ENCODE measurements around the gene MALRD1.

Gene MALRD1

DNA sequence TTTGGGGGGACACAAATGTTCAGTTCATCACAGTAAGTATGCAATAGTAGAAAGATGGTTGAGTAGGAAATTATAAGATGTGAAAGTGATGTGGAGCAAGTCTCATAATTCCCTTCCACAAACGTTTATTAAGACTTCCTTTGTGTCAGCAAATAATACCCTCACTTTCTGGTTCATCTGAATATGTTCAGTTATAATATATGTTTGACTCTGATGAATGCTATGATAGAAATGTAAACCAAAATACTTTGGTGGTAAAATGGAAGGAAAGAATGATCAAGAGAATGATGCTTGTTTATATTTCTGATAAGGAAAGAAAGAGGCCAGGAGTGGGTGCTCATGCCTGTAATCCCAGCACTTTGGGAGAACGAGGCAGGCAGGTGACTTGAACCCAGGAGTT, 655.9 kb downstream of the MALRD1 start:
- Mint-ChIP-seq H3K27me3 (no peaks in the 10 kb centered on the region), H3K4me3 (no peak overlapping the region), H3K27ac (no peak overlapping the region), H3K36me3 (ENCODE audit: low read depth) (no peaks in the 10 kb centered on the region), H3K9me3 (peaks cover 8% of the 10 kb centered on the region), H3K4me1 (ENCODE audit: low read depth) (no peaks in the 10 kb centered on the region)

DNA sequence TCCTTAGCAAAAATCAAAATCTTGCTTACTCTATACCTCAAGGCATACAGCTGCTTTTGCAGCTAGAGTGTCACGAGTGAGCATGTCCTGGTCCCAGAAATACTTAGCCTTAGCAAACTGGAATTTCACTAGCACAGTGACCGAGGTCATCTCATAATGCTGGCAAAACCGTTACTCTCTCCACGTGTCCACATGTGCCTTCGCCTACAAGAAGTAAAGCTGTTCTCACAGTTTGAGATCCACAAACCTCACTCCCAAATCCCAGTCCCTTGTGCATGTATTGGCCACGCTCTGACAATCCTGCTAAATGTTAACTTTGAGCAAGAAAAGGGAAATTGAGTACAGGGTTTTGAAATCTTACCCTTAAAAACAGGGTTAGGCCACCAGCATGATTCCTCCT, 656.6 kb downstream of the MALRD1 start:
- Mint-ChIP-seq H3K9me3 (peaks cover 11% of the 10 kb centered on the region), H3K27me3 (no peaks in the 10 kb centered on the region), H3K36me3 (ENCODE audit: low read depth) (no peaks in the 10 kb centered on the region), H3K4me1 (ENCODE audit: low read depth) (no peaks in the 10 kb centered on the region), H3K27ac (no peak overlapping the region), H3K4me3 (no peak overlapping the region)

DNA sequence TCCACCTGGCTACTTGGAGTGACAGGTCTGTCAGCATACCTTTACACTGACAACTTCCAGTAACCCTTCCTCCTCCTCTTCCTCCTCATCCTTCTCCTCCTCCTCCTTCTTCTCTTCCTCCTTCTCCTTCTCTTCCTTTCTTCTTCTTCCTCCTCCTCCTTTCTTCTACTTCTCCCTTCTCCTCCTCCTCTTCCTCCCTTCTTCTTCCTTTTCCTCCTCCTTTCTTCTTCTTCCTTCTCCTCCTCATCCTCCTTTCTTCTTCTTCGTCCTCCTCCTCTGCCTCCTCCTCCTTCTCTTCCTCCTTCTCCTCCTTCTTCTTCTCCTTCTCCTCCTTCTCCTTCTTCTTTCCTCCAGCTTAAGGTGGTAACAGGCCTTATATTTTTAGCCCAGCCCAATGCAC, 658.3 kb downstream of the MALRD1 start:
- no peak overlapping the region for H3K4me3 Mint-ChIP-seq
- H3K27me3 Mint-ChIP-seq, result no peaks in the 10 kb centered on the region
- no peaks in the 10 kb centered on the region for H3K36me3 Mint-ChIP-seq (ENCODE audit: low read depth)
- H3K27ac Mint-ChIP-seq, result no peak overlapping the region
- H3K4me1 Mint-ChIP-seq (ENCODE audit: low read depth), result no peaks in the 10 kb centered on the region
- H3K9me3 Mint-ChIP-seq, result peaks cover 24% of the 10 kb centered on the region

DNA sequence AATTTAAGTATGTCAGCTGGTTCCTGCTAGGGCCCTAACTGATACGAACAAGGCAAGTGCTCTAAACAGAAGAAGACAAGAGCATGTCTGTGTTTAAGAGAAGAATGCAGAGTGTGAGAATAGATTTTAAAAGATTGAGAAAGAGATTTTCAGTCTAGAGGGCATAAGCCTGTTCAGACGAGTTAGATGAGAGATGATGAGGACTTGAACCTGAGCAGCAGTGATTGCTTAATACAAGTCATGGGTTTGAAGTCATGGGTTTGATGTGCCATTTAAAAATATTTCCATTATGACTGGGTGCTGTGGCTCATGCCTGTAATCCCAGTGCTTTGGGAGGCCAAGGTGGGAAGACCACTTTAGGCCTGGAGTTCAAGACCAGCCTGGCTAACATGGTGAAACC, 658.8 kb downstream of the MALRD1 start:
- H3K4me3 Mint-ChIP-seq, result no peak overlapping the region

DNA sequence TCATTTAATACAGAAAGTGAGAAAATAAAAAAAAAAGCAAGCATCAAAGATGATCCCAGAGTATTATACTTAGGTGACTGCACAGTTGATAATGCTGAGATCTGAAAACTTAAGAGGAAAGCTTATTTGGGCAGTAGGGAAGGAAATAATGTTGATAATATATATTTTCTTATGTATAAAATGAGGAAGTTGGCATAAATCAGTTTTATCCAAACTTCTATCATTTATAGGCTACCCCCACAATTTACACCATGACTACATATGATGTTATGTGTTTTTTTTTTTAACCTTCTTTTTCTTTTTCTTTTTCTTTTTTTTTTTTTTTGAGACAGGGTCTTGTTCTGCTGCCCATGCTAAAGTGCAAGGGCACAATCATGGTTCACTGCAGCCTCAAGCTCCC, 659.4 kb downstream of the MALRD1 start:
- Mint-ChIP-seq H3K9me3 (peaks cover 29% of the 10 kb centered on the region), H3K27ac (no peak overlapping the region), H3K27me3 (no peaks in the 10 kb centered on the region), H3K36me3 (ENCODE audit: low read depth) (no peaks in the 10 kb centered on the region), H3K4me3 (no peak overlapping the region), H3K4me1 (ENCODE audit: low read depth) (no peaks in the 10 kb centered on the region)

More for the DNA sequence above, 658.8 kb downstream of the MALRD1 start:
- peaks cover 26% of the 10 kb centered on the region for H3K9me3 Mint-ChIP-seq
- H3K27ac Mint-ChIP-seq, result no peak overlapping the region
- no peaks in the 10 kb centered on the region for H3K36me3 Mint-ChIP-seq (ENCODE audit: low read depth)
- no peaks in the 10 kb centered on the region for H3K27me3 Mint-ChIP-seq
- H3K4me1 Mint-ChIP-seq (ENCODE audit: low read depth), result no peaks in the 10 kb centered on the region

DNA sequence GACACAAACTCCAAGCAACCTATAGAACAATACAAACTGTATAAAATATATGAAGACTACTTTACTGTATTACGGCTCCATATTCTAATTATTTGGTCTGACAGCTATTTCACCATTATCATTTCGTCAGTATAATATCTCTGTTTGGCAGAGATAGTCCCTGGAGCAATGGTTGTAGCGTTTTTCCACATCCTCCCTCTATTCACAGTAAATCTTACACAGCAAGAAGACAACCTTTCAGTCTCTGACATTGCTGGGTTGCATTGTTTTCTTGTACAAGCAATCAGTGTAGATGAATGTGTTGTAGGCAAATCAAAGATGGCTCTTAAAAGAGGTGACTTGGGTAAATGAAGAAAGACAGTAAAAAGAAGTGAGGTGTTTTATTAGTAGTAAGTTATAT, 662.0 kb downstream of the MALRD1 start:
- Mint-ChIP-seq H3K4me3 (no peak overlapping the region), H3K36me3 (ENCODE audit: low read depth) (no peaks in the 10 kb centered on the region), H3K4me1 (ENCODE audit: low read depth) (no peaks in the 10 kb centered on the region), H3K27ac (no peak overlapping the region), H3K27me3 (no peaks in the 10 kb centered on the region), H3K9me3 (peaks cover 34% of the 10 kb centered on the region)

DNA sequence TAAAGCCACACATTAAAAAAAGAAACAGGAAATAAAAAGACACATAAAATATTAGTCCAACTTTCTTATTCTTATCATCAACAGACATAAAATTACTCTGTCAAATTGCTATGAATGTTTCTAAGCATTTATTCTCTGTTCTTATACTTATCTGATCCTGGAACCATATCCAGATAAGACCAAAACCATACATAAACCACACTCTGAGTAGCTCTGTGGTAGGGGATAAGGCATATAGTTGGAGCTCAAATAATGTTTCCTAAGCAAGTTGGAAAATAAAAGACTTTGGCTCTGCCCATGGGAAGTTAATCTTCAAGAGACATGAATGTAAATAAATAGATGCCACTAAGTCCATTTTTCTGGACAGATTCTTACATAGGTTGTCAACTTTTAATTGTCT, 664.6 kb downstream of the MALRD1 start:
- no peak overlapping the region for H3K27ac Mint-ChIP-seq
- H3K36me3 Mint-ChIP-seq (ENCODE audit: low read depth), result no peaks in the 10 kb centered on the region
- H3K4me1 Mint-ChIP-seq (ENCODE audit: low read depth), result no peaks in the 10 kb centered on the region
- H3K27me3 Mint-ChIP-seq, result no peaks in the 10 kb centered on the region
- no peak overlapping the region for H3K4me3 Mint-ChIP-seq
- peaks cover 30% of the 10 kb centered on the region for H3K9me3 Mint-ChIP-seq

DNA sequence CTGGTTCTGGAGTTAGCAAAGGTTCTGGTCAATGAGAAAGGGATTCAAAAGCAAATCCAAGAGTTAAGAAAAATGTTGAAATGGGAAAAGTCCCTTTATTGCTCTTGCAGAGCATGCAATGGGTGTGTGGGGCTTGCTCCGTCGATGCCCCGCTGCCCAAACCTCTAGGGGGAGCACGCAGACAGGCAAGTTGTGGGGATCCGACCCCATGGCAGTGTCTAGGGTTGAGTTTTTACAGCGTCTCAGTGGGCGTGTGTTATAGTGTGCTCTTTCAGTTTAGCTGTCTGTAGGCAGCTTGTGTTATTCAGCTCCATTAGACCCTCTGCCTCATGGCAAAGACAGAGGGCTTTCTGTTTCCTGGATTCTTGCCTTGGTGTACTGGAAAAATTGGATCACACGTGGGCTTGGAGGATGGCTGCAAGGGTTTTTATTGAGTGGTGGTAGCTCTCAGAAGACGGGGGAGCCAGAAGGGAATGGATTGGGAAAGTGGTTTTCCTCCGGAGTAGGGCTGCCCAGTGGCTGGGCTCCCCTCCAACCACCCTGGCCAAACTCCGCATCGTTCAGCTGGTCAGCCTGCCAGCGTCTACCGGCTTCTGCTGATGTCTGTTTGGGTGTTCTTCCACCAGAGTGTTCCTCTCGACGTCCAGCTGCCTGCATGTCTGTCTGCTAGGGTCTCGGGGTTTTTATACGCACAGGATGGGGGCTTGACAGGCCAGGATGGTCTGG, 665.4 kb downstream of the MALRD1 start:
- Mint-ChIP-seq H3K36me3 (ENCODE audit: low read depth) (no peaks in the 10 kb centered on the region), H3K4me1 (ENCODE audit: low read depth) (no peaks in the 10 kb centered on the region), H3K4me3 (no peak overlapping the region), H3K9me3 (peaks cover 30% of the 10 kb centered on the region), H3K27ac (no peak overlapping the region), H3K27me3 (no peaks in the 10 kb centered on the region)

DNA sequence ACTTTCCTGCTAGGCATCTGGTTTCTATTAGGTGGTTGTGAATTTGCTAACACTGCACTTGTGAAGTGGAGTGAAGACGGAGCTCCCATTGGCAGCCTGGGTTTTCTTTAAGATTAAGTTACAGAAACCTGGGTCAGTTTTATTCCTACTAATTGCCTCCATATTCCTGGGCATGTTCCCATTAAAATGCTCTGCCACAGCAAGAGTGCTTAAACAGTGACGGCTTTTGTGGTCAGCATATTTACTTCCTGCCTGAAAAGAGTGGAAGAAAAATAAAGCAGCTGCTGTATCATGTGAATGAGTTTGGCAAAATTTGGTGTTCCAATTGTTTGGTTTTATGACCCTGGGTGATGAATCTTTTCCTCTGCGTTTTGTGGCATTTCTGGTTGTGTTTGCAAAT, 670.7 kb downstream of the MALRD1 start:
- H3K4me1 Mint-ChIP-seq (ENCODE audit: low read depth), result no peaks in the 10 kb centered on the region
- no peaks in the 10 kb centered on the region for H3K27me3 Mint-ChIP-seq

DNA sequence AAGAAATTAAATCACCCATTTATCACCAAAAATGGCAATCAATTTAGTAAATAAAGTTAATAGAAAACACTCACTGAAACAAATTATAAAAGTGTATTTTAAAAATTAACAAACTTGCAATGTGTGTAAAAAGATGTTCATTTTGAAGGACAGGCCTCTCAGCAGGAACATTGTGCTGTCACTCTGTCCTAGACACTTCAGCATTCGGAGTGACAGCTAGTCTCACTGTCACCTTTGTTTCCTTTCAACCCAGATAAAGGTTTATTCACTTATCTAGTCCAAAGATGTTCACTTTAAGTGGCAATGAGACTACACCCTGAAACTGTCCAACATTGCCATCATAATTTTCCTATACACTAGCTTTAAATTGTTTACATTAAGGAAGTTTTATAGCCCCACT, 675.7 kb downstream of the MALRD1 start:
- no peaks in the 10 kb centered on the region for H3K27me3 Mint-ChIP-seq
- H3K9me3 Mint-ChIP-seq, result peaks cover 9% of the 10 kb centered on the region
- H3K27ac Mint-ChIP-seq, result no peak overlapping the region
- H3K4me1 Mint-ChIP-seq (ENCODE audit: low read depth), result no peaks in the 10 kb centered on the region
- no peaks in the 10 kb centered on the region for H3K36me3 Mint-ChIP-seq (ENCODE audit: low read depth)
- H3K4me3 Mint-ChIP-seq, result no peak overlapping the region

More for the DNA sequence above, 670.7 kb downstream of the MALRD1 start:
- Mint-ChIP-seq H3K9me3 (no peaks in the 10 kb centered on the region), H3K4me3 (no peak overlapping the region), H3K36me3 (ENCODE audit: low read depth) (no peaks in the 10 kb centered on the region), H3K27ac (no peak overlapping the region)

DNA sequence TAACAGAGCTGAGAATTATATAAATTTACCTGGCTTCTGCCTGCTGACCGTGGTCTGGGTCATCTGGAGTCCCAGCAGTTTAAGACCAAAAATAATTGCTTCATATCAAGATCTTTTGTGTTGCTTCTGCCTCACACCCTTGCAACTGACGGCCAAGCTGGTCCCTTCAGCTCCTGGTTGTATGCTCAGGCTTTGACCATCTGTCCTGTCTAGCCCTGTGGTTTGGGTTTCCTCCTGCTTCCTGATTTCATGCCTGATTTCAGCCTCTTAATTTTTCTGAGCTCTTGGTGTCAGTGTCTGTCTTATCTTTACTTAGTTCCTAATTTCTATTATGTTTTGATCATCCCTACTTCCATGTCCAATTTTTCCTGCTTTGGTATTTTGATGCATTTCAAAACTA, 679.8 kb downstream of the MALRD1 start:
- no peak overlapping the region for H3K4me3 Mint-ChIP-seq
- H3K27ac Mint-ChIP-seq, result no peak overlapping the region

DNA sequence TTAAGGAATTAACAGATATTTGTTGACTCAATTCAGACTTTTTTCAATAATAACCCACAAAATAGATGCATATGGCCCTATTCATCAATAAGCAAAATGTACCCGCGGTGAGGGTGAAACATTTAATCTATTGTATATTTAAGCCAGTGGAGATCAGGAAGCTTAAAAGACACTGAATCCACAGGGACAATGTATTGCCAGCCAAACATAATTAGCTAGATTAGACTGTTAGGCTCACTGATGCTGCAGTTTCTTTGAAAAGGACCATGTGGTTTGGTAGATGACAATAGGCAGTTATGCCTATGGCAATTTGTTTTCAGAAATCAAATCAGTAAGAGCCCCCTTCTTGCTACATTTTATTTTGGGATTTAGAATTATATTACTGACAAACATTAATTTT, 680.4 kb downstream of the MALRD1 start:
- Mint-ChIP-seq H3K27me3 (no peaks in the 10 kb centered on the region), H3K4me1 (ENCODE audit: low read depth) (no peaks in the 10 kb centered on the region), H3K27ac (no peak overlapping the region), H3K36me3 (ENCODE audit: low read depth) (no peaks in the 10 kb centered on the region), H3K9me3 (peaks cover 12% of the 10 kb centered on the region), H3K4me3 (no peak overlapping the region)

More for the DNA sequence above, 679.8 kb downstream of the MALRD1 start:
- Mint-ChIP-seq H3K9me3 (peaks cover 12% of the 10 kb centered on the region), H3K27me3 (no peaks in the 10 kb centered on the region), H3K4me1 (ENCODE audit: low read depth) (no peaks in the 10 kb centered on the region), H3K36me3 (ENCODE audit: low read depth) (no peaks in the 10 kb centered on the region)

DNA sequence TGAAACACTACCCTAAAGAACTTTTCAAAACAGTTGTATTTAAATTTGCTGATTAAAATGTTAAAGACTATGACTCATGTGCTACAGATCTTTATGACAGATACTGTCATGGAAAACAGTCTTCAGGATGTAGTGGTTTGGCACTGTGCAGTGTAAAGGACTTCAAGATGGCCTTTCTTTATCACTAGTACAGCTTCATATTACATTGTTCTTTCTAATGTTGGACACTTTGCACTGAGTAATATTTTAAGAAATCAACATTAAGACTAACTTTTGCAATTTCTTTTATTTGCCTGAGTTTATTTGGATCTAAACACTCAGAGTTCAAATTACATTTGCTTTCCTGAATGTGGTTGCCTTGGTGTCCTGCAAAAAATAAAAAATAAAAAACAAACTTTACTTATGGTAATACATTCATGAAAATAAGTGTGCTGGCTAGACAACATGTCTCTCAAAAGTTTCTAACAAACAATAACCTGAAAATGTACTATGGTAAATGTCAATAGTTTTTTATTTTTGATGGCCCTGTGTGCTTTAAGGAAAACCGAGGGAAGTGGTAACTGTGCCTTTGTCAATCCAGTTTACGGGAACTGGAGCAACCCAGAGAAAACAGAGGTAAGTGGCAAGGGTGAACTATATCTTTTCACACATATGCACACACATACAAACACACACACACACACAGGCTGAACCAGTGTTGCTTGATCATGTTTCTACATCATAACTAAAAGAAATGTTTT, 681.7 kb downstream of the MALRD1 start:
- Mint-ChIP-seq H3K27ac (no peak overlapping the region), H3K4me1 (ENCODE audit: low read depth) (no peaks in the 10 kb centered on the region), H3K4me3 (no peak overlapping the region), H3K27me3 (no peaks in the 10 kb centered on the region), H3K36me3 (ENCODE audit: low read depth) (no peaks in the 10 kb centered on the region), H3K9me3 (peaks cover 11% of the 10 kb centered on the region)

DNA sequence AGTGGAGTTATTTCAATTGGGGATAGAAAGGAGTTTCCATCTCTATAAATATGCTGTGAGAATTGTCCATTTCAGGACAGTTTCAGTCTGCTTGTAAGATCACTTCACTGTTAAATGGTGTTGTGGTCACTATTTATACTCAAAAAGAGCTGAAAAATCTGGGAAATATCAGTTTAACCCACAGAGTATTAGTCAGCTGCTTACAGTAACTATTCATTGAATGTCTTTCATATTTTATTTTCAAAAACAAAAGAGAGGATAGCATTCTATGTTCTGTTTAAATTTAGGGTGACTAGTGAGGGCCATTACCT, 682.3 kb downstream of the MALRD1 start:
- Mint-ChIP-seq H3K27ac (no peak overlapping the region), H3K4me3 (no peak overlapping the region), H3K4me1 (ENCODE audit: low read depth) (no peaks in the 10 kb centered on the region), H3K27me3 (no peaks in the 10 kb centered on the region), H3K9me3 (peaks cover 11% of the 10 kb centered on the region), H3K36me3 (ENCODE audit: low read depth) (no peaks in the 10 kb centered on the region)

DNA sequence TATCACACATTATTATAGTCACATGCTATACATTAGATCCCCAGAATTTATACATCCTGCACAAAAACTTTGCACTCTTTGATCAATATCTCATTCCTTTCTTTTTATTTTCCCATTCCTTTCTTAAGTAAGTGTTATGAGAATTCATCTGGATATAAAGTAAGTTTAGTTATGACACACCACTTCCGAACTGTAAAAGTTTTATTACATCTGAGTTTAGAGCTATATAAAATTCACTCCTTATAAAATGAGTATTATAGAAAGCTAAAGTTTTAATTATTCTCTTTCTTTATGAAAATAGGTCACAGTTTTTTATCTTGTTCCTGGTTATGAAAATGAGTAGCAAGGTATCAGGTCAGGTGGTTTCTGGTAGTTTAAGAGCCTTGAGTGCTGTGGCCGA, 683.0 kb downstream of the MALRD1 start:
- no peak overlapping the region for H3K4me3 Mint-ChIP-seq

DNA sequence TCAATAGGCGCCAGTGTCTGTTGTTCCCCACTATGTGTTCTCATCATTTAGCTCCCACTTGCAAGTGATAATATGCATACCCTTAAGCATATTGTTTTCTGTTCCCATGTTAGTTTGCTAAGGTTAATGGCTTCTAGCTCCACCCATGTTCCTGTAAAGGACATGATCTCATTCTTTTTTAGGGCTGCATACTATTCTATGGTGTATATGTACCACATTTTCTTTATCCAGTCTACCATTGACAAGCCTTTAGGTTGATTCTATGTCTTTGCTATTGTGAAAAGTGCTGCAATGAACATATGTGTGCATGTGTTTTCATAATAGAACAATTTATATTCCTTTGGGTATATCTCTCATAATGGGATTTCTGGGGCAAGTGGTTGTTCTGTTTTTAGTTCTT, 689.8 kb downstream of the MALRD1 start:
- H3K27me3 Mint-ChIP-seq, result no peaks in the 10 kb centered on the region
- no peaks in the 10 kb centered on the region for H3K36me3 Mint-ChIP-seq (ENCODE audit: low read depth)

More for the DNA sequence above, 683.0 kb downstream of the MALRD1 start:
- no peaks in the 10 kb centered on the region for H3K27me3 Mint-ChIP-seq
- peaks cover 11% of the 10 kb centered on the region for H3K9me3 Mint-ChIP-seq
- H3K36me3 Mint-ChIP-seq (ENCODE audit: low read depth), result no peaks in the 10 kb centered on the region
- no peak overlapping the region for H3K27ac Mint-ChIP-seq
- H3K4me1 Mint-ChIP-seq (ENCODE audit: low read depth), result no peaks in the 10 kb centered on the region

More for the DNA sequence above, 689.8 kb downstream of the MALRD1 start:
- Mint-ChIP-seq H3K9me3 (peaks cover 13% of the 10 kb centered on the region), H3K27ac (no peak overlapping the region), H3K4me1 (ENCODE audit: low read depth) (no peaks in the 10 kb centered on the region), H3K4me3 (no peak overlapping the region)

Measured in stimulated activated naive CD8-positive, alpha-beta T cell treated with anti-CD3 and anti-CD28 coated beads, Interleukin-15, Interleukin-2, amounts not matched to agents 100 ng/mL and 50 ng/mL, for 24 hours (primary cell).